ENCODE results near the gene KRT28.
"Not testable (repeated sequence)": the region's sequence is repeated elsewhere in the genome, so short reads cannot be mapped to it uniquely, and the experiment has no call there.

The KRT28 gene

DNA sequence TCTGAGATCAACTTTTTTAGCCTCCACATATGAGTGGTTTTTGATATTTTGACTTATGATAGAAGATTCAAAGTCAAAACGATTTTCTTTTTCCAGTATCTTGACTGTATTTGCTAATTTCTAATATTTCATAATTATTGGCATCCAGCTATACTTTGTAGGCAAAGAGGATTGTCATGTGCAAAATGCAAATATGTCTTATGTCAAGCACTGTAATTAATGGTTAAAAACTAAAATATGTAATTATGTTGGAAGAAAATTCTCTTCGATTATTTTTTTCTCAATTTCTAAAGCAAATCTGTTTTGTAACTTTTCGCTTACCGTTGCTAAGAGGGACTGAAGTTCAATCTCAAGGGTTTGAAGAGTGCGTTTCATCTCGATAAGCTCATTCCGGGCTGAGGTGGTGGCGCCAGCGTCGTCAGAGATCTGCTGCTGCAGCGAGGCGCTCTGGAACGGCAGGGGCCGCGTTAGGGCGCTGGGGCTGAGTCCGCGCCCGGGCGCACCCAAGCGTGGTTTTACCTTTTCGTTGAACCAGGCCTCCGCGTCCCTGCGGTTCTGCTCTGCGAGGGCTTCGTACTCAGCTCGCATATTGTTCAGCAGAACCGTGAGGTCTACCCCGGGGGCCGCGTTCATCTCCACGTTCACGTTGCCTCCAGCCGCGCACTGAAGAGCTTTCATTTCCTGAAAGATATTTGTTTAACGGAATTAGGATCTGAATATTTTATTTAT, 20.4 kb downstream of the KRT28 start:
- DNase-seq (ENCODE audit: low read depth) = no peak

DNA sequence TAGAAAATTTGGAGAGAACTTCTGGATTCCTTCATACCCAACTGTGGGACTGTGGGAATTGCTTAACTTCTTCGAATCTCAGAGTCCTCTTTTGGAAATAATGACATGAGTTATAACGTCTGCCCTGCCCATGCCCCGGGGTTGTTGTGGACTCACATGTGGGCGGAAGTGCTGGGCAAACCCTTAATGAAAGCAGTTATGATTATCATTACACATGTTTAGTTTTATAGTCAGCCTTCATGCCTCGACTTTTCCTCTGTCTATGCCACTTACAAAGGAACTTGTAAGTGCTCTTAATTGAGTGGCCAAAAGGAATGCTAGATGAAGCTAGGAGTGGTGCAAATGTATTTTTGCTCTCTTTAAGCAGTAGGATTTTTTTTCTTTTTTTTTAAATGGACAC, 21.3 kb downstream of the KRT28 start:
- no peak for DNase-seq (ENCODE audit: low read depth)

DNA sequence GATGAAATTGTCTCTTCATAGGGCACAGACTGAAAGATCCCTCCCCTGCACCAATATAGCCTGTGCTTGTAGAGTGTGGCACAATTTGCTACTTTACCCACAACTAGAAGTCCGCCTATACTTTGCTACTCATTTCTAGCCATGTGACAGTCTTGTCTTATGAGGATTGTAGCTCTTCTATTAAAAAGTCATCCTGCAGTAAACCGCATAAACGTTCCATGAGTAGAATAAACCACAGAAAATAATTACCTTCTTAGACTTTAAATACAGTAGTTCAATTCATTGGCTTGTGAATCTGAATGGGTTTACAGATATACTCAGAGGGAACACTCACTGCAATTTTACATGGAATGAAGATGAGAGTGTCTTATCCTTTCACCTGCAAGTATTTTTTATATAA, 21.8 kb downstream of the KRT28 start:
- DNase-seq (ENCODE audit: low read depth) = no peak

DNA sequence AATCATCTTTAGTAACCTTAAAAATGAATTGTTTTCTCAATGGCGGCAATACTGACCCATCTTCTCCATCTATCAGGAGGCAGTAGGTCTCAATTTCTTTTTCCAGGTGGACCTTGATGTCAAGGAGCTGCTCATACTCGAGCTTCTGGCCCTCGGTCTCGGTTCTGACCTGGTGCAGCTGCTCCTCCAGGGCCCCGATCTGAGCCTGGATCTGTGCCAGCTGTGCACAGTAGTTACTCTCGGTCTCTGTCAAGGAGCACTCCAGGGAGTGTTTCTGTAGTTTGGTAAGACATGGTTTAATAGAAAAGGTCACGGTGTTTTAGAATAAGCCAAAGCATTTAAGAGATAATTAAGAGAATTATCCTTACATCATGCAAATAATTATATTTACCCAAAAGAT, 22.3 kb downstream of the KRT28 start:
- no peak for DNase-seq (ENCODE audit: low read depth)

DNA sequence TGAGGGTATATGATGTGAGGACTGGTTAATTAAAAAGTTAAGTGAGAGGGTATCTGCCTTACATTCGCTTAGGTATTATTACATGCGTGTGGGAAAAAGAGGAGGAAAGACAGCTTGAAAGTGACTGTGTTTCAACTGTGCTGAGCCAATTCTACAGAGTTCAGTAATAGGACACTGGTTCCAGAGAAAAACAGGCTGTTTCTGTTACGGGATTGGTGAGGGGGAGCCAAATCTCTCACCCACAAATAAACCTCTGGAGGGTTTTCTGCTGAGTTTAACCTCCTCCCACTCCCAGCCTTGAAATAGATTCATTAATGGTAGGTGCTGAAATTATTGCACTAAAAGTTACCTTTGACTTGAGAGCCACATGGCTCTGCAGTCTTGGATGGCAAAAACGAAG, 23.8 kb downstream of the KRT28 start:
- DNase-seq (ENCODE audit: low read depth) = no peak

DNA sequence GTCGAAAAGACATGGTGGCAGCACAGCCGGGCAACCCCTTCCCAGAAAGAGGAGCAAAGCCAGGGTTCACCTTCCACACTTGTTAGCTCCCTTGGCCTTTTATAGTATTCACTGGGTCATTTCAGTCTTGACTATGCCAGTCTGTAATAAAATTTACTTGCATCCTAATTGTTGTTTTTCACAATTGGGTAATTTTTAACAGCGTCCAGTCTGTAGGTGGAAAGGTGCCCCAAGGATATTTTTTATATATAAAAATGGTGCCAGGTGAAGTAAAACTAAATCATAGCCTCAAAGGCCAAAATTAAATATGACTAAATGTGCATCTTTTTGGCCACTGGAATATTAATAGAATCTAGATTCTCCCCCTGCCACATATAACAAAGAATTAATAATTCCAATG, 27.7 kb downstream of the KRT28 start, which contains the start of gene KRT26:
TSS of gene KRT26 (minus strand) at position 101 of the 400 bp plus-strand sequence. CDS start at position 13, 88 bp downstream.
- DNase-seq (ENCODE audit: low read depth) = no peak

DNA sequence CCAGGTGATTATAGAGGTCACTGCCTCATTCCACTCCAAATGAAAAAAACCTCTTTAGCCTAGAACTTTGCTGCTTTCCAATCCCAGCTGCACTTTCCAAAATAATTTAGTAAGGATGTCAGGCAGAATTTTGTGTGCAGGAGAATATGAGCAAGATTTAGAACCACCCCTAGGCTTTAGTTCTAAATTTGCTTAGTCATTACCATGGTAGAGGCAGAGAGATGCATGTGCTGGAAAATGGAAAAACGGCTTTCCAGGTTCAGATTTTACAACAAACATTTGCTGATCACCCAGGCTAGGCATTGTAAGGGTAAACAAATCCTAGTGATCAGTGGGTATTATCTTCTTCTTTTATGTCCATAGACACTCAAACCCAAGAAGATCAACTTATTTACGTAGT, 34.1 kb downstream of the KRT28 start:
- no peak for DNase-seq (ENCODE audit: low read depth)

DNA sequence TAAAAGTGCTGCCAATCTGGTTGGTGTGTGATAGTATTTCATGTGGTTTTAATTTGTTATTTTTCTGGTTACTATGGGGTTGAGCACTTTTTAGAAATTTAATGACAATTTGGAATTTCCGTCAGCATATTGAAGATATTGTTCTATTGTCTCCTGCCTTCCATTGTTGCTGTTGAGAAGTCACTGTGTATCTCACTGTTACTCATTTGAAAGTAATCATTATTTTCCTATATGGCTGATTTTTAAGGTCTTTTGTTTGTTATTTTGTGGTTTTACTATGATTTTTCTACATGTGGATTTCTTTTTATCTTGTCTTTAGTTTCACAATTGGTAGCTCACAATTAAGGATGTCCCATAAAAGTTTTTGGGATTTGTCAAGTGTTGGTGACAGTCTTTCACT, 36.0 kb downstream of the KRT28 start:
- DNase-seq (ENCODE audit: low read depth) = no peak

DNA sequence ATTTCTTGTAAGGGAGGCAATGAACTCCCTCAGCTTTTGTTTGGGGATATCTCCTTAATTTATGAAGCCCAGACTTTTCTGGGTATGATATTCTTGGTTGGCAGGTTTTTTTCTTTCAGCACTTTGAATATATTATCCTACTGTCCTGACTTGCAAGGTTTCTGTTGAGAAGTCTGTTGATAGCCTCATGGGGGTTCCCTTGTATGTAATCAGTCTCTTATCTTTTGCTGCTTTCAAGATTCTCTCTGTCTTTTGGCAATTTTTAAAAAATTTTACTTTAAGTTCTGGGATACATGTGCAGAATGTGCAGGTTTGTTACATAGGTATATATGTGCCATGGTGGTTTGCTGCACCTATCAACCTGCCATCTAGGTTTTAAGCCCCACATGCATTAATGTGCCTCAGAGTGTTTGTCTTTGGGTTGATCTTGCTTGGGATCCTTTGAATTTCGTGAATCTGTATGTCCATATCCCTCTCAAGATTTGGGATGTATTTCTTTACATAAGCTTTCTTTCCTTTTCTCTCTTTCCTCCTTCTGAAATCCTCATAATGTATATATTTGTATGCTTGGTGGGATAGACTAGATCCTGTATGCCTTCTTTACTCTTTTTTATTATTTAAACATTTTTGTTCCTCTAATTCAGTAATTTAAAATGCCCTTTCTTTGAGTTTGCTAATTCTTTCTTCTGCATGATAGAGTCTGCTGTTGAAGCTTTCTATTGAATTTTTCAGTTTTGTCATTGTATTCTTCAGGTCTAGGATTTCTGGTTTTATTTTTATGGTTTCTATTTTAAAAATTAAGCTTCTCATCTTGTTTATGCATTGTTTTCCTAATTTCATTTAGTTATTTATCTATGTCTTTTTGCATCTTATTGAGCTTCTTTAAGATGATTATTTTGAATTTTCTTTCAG, 39.4 kb downstream of the KRT28 start:
- no peak for DNase-seq (ENCODE audit: low read depth)

DNA sequence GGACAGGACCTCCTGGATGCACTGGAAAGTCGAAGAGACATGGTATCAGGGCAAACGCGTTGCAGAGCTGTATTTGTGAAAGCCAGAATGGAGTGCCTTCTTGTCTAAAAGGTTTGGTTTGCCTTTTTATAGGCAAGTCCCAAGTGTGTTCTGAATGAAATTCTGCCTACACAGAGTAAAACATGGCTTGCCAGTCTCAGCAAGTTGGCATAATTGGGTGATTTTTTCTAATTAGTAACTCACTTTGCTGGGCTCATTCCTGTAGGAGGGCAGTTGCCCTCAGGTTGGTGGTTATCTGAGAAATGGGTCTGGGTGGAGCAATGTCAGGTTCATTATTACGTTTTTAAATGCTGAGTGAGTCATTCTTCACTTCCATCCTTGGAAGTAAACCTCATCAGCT, 44.5 kb downstream of the KRT28 start, which contains the start of gene KRT25:
TSS of gene KRT25 (minus strand) at position 101 of the 400 bp plus-strand sequence. CDS start at position 41, 60 bp downstream.
- no peak for DNase-seq (ENCODE audit: low read depth)

DNA sequence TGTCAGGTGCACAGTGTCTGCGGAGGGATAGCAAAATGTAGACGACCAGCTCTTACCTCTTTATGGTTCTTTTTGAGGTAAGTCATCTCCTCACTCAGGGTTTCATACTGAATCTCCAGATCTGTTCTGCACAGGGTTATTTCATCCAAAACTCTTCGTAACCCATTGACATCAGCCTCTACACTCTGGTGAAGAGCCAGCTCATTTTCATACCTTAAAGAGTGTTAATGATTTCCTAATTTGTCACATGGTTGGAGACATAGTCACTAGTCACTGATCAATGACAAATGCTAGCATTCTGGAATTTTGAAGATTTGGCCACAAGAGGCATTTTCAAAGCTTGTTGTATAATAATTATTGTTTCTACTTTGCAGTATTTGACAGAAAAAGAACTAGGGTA, 46.0 kb downstream of the KRT28 start:
- DNase-seq (ENCODE audit: low read depth) = no peak

DNA sequence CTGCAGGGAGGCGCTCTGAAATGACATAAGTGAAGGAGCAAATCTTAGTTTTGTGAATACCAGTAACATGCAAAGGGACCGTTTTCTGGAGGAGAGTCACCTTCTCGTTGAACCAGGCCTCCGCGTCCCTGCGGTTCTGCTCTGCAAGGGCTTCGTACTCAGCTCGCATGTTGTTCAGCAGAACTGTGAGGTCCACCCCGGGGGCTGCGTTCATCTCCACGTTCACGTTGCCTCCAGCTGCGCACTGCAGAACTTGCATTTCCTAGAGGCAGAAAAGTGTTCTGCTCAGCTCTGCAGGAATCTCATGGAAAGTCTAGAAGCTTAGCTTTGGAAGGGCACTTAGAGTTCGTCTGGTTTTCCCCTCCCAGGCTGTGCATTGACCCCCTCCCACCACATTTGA, 48.7 kb downstream of the KRT28 start:
- DNase-seq (ENCODE audit: low read depth) = no peak

DNA sequence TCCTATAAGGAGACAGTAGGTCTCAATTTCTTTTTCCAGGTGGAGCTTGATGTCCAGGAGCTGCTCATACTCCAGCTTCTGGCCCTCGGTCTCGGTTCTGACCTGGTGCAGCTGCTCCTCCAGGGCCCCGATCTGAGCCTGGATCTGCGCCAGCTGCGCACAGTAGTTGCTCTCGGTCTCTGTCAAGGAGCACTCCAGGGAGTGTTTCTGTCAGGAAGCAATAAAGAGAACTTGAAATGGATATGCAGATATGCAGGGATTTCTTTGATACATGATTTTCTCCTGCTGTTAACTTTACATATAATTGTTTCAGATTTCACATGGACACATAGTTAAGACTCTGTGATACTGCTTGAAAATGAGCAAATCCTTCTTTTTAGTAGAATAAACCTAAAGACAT, 49.4 kb downstream of the KRT28 start:
- DNase-seq (ENCODE audit: low read depth) = no peak

DNA sequence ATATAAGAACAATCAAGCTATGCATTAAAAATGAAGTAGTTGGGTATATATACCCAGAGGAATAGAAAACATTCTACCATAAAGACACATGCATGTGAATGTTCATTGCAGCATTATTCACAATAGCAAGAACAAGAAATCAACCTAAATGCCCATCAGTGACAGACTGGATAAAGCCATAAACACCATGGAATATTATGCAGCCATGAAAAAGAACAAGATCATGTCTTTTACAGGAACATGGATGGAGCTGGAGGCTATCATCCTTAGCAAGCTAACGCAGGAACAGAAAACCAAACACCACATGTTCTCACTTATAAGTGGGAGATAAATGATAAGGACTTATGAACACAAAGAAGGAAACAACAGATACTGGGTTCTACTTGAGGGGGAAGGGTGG, 51.1 kb downstream of the KRT28 start:
- DNase-seq (ENCODE audit: low read depth) = not testable (repeated sequence)

Measured in stimulated activated CD8-positive, alpha-beta memory T cell treated with anti-CD3 and anti-CD28 coated beads, Interleukin-15, amount 100 ng/mL, for 24 hours (primary cell).